NCI-H2196 (cell line): ENCODE data around the gene CFAP53.
"Not testable (repeated sequence)": the region's sequence is repeated elsewhere in the genome, so short reads cannot be mapped to it uniquely, and the experiment has no call there.

Experiments
- DNase-seq: peaks from one replicate; lab custom pipeline; 2025; ENCODE audit not compliant: unreplicated experiment; lab: John Stamatoyannopoulos, UW

The CFAP53 gene

GRCh38 chr18:50274044-50274442 is 7.7 kb upstream of the CFAP53 start:
- no peak for DNase-seq

- no peak for DNase-seq
Observed at GRCh38 chr18:50273203-50274043, 7.1 kb upstream of the CFAP53 start.

- no peak for DNase-seq
Observed at GRCh38 chr18:50272568-50272967, 6.3 kb upstream of the CFAP53 start.

GRCh38 chr18:50268022-50268747 is 1.9 kb upstream of the CFAP53 start:
- DNase-seq: no peak

- no peak for DNase-seq
Observed at GRCh38 chr18:50262977-50263376, 3.3 kb downstream of the CFAP53 start.

- no peak for DNase-seq
Observed at GRCh38 chr18:50250935-50251334, 15.4 kb downstream of the CFAP53 start.

GRCh38 chr18:50249576-50249975 is 16.7 kb downstream of the CFAP53 start:
- no peak for DNase-seq

- no peak for DNase-seq
Observed at GRCh38 chr18:50247561-50247960, 18.7 kb downstream of the CFAP53 start.

- DNase-seq: not testable (repeated sequence)
Observed at GRCh38 chr18:50241768-50242167, 24.5 kb downstream of the CFAP53 start.

- DNase-seq: no peak
Observed at GRCh38 chr18:50240080-50240563, 26.2 kb downstream of the CFAP53 start.

- no peak for DNase-seq
Observed at GRCh38 chr18:50232419-50232818, 33.9 kb downstream of the CFAP53 start.

- no peak for DNase-seq
Observed at GRCh38 chr18:50231621-50232020, 34.7 kb downstream of the CFAP53 start.

- not testable (repeated sequence) for DNase-seq
Observed at GRCh38 chr18:50220249-50220648, 46.0 kb downstream of the CFAP53 start.

- DNase-seq: peak; percentile 24
Observed at GRCh38 chr18:50218432-50219197, 47.7 kb downstream of the CFAP53 start.

- no peak for DNase-seq
Observed at GRCh38 chr18:50209311-50209710, 57.0 kb downstream of the CFAP53 start.

- no peak for DNase-seq
Observed at GRCh38 chr18:50207722-50208121, 58.6 kb downstream of the CFAP53 start.

- DNase-seq: peak; percentile 87
Observed at GRCh38 chr18:50203801-50204604, 62.3 kb downstream of the CFAP53 start.

GRCh38 chr18:50201476-50202018 is 64.7 kb downstream of the CFAP53 start:
- no peak for DNase-seq

GRCh38 chr18:50199921-50200320 is 66.4 kb downstream of the CFAP53 start:
- DNase-seq: no peak

GRCh38 chr18:50199346-50199855 is 66.9 kb downstream of the CFAP53 start:
- DNase-seq: no peak
